ENCODE measurements around the gene SLC39A1. TPM values are rescaled to one million over a fixed set of nuclear protein-coding genes. Genes with fewer than 3 reads are reported as not detected.

Gene SLC39A1
- total RNA-seq, 4 donors from 2014 or later, result 90.4 to 109 (median 99.5) TPM

GRCh38 chr1:153946622-153947241 lies 16.6 kb downstream of the SLC39A1 start, which contains the start of gene DENND4B:
Gene DENND4B (minus strand): TSS chr1:153946718. CDS start chr1:153944374, 2,344 bp downstream.
- no peaks in the 10 kb centered on the region for H3K9me3 ChIP-seq
- peak within 1 kb of the TSS; percentile 88 to 98 (median 92) for H3K27ac ChIP-seq
- peaks cover 9 to 18% of the 10 kb centered on the region in 2 donors for H3K4me1 ChIP-seq
- TF ChIP-seq POLR2A (IDR thresholded peaks at IDR 0.05), result peak in 1 of 2 donors; percentile 2
- peak; percentile 67 to 100 (median 90) for TF ChIP-seq CTCF (IDR thresholded peaks at IDR 0.05)
- peak within 1 kb of the TSS; percentile 70 to 89 (median 89) for H3K4me3 ChIP-seq (replicated peaks in 1 of 3)
- intact Hi-C loops (cut with DNase I), result loop anchor here (10.0 kb wide), 1 partner anchor 152 kb away; no protein-coding TSS in a partner anchor
- WGBS, 2 donors, result 26 to 27% methylated on average over 9 of the region's 28 CpGs
- peak; percentile 81 to 82 for DNase-seq
- peaks cover 26 to 34% of the 10 kb centered on the region in 2 donors for H3K36me3 ChIP-seq
- H3K27me3 ChIP-seq, result no peaks in the 10 kb centered on the region

GRCh38 chr1:153945795-153946621 lies 17.3 kb downstream of the SLC39A1 start:
- 0 to 1% methylated on average over 25 to 29 of the region's 95 CpGs for WGBS, 2 donors
- Histone ChIP-seq H3K4me3 (replicated peaks in 1 of 3) (peak overlapping the region; percentile 70 to 89 (median 89)), H3K27me3 (no peaks in the 10 kb centered on the region), H3K27ac (peak overlapping the region; percentile 88 to 98 (median 92)), H3K9me3 (no peaks in the 10 kb centered on the region), H3K36me3 (peaks cover 20 to 27% of the 10 kb centered on the region in 2 donors), H3K4me1 (peaks cover 9 to 18% of the 10 kb centered on the region in 2 donors)
- DNase-seq, result peak; percentile 77 to 81
- intact Hi-C loops (cut with DNase I), result loop anchor here (10.0 kb wide), 1 partner anchor 151 kb away; no protein-coding TSS in a partner anchor
- no peak for TF ChIP-seq CTCF (IDR thresholded peaks at IDR 0.05)
- peak in 1 of 2 donors; percentile 69 for TF ChIP-seq POLR2A (IDR thresholded peaks at IDR 0.05)

- WGBS, 2 donors, result 43 to 62% methylated on average over 7 to 9 of the region's 12 CpGs
- Histone ChIP-seq H3K36me3 (peaks cover 21 to 26% of the 10 kb centered on the region in 2 donors), H3K4me3 (replicated peaks in 1 of 3) (peak overlapping the region; percentile 70 to 89 (median 89)), H3K27me3 (no peaks in the 10 kb centered on the region), H3K4me1 (peaks cover 9 to 18% of the 10 kb centered on the region in 2 donors), H3K9me3 (no peaks in the 10 kb centered on the region), H3K27ac (peak overlapping the region; percentile 88 to 98 (median 92))
- intact Hi-C loops (cut with DNase I), result loop anchor here (10.0 kb wide), 1 partner anchor 150 kb away; no protein-coding TSS in a partner anchor
- no peak for TF ChIP-seq CTCF (IDR thresholded peaks at IDR 0.05)
- peak; percentile 47 to 64 for DNase-seq
These were observed 18.1 kb downstream of the SLC39A1 start for GRCh38 chr1:153945131-153945794.

- Histone ChIP-seq H3K27ac (peak overlapping the region in 2 of 3 donors; percentile 88 to 98), H3K4me1 (peaks cover 9 to 18% of the 10 kb centered on the region in 2 donors), H3K4me3 (replicated peaks in 1 of 3) (peak overlapping the region in 1 of 3 donors; percentile 89), H3K9me3 (no peaks in the 10 kb centered on the region), H3K36me3 (peaks cover 26 to 28% of the 10 kb centered on the region in 2 donors), H3K27me3 (no peaks in the 10 kb centered on the region)
- TF ChIP-seq POLR2A (IDR thresholded peaks at IDR 0.05), result no peak
- TF ChIP-seq CTCF (IDR thresholded peaks at IDR 0.05), result no peak
- intact Hi-C loops (cut with DNase I), result loop anchor here (10.0 kb wide), 1 partner anchor 150 kb away; no protein-coding TSS in a partner anchor
- no peak for DNase-seq
- WGBS, 2 donors, result 76 to 83% methylated on average over 3 of the region's 3 CpGs
These were observed 18.6 kb downstream of the SLC39A1 start for GRCh38 chr1:153944827-153945117.
